ENCODE results near the gene ZBTB46.

Gene ZBTB46

GRCh38 chr20:63765082-63765873 lies 65.8 kb downstream of the ZBTB46 start:
- no peak for DNase-seq

- DNase-seq: no peak
Observed at GRCh38 chr20:63759377-63759901, 71.6 kb downstream of the ZBTB46 start.

GRCh38 chr20:63758152-63758551 lies 72.9 kb downstream of the ZBTB46 start:
- DNase-seq: no peak

- no peak for DNase-seq
Observed at GRCh38 chr20:63756648-63756991, 74.4 kb downstream of the ZBTB46 start.

- no peak for DNase-seq
Observed at GRCh38 chr20:63755933-63756647, 75.0 kb downstream of the ZBTB46 start.

GRCh38 chr20:63754008-63754407 lies 77.1 kb downstream of the ZBTB46 start:
- no peak for DNase-seq

GRCh38 chr20:63753381-63753780 lies 77.7 kb downstream of the ZBTB46 start:
- no peak for DNase-seq

GRCh38 chr20:63752411-63753101 lies 78.5 kb downstream of the ZBTB46 start:
- DNase-seq: no peak

GRCh38 chr20:63751471-63752271 lies 79.4 kb downstream of the ZBTB46 start:
- DNase-seq: no peak

GRCh38 chr20:63750807-63751470 lies 80.1 kb downstream of the ZBTB46 start:
- peak in 3 of 4 experiments; percentile 50 to 64 (median 58) for DNase-seq

- DNase-seq: no peak
Observed at GRCh38 chr20:63749597-63750508, 81.2 kb downstream of the ZBTB46 start.

- no peak for DNase-seq
Observed at GRCh38 chr20:63748934-63749270, 82.2 kb downstream of the ZBTB46 start.

GRCh38 chr20:63748070-63748933 lies 82.8 kb downstream of the ZBTB46 start:
- DNase-seq: no peak

- DNase-seq: no peak
Observed at GRCh38 chr20:63747622-63748069, 83.4 kb downstream of the ZBTB46 start.

- no peak for DNase-seq
Observed at GRCh38 chr20:63746751-63747315, 84.2 kb downstream of the ZBTB46 start.

GRCh38 chr20:63745961-63746731 lies 84.9 kb downstream of the ZBTB46 start:
- no peak for DNase-seq

- DNase-seq: no peak
Observed at GRCh38 chr20:63745424-63745805, 85.6 kb downstream of the ZBTB46 start.

GRCh38 chr20:63744574-63745423 lies 86.3 kb downstream of the ZBTB46 start:
- DNase-seq: no peak

All from activated CD4-positive, CD25-positive, alpha-beta regulatory T cell (primary cell).